ENCODE measurements around the gene SYNE2.
"Not testable (repeated sequence)": the region's sequence is repeated elsewhere in the genome, so short reads cannot be mapped to it uniquely, and the experiment has no call there.

Gene SYNE2

DNA sequence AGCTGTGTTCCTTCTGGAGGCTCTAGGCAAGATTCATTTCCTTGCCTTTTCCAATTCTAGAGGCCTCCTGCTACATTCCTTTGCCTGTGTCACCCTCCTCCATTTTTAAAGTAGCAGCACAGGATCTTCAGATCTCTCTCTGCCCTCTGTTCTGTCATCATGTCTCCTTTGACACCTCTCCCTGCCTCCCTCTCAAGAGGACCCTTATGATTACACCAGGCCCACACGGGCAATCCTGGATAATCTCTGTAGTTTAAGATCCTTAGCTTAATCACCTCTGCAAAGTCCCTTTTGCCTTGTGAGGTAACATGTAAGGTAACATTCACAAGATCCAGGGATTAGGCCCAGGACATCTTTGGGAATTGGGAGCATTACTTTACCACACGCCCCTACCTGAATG, 155.2 kb downstream of the SYNE2 start:
- no peak for DNase-seq (ENCODE audit: extremely low read depth in 1 of 2, low read depth in 1 of 2)

GRCh38 chr14:64012003-64012402, 159.2 kb downstream of the SYNE2 start:
- no peak for DNase-seq (ENCODE audit: extremely low read depth in 1 of 2, low read depth in 1 of 2)

- no peak for DNase-seq (ENCODE audit: extremely low read depth in 1 of 2, low read depth in 1 of 2)
These were observed 159.9 kb downstream of the SYNE2 start for GRCh38 chr14:64012720-64013119.

DNA sequence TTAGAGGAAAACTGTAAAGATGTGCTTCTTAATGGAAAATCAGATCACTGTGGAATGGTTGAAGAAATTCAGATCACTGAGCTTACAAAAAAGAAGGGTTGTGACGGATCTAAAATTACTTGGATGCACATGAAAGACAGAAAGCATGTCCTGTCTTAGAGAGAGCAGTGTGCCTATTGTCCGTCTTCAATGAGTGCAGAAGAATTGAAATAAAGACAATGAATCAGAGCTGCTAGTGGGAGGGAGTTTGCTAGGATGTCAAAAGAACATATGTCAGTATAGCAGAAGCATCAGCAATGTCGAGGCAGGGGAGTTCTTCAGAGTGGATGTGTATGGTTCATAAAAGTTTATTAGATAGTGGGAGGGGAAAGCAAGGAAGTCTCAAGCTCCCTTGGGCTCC, 172.7 kb downstream of the SYNE2 start:
- no peak for DNase-seq (ENCODE audit: extremely low read depth in 1 of 2, low read depth in 1 of 2)

DNA sequence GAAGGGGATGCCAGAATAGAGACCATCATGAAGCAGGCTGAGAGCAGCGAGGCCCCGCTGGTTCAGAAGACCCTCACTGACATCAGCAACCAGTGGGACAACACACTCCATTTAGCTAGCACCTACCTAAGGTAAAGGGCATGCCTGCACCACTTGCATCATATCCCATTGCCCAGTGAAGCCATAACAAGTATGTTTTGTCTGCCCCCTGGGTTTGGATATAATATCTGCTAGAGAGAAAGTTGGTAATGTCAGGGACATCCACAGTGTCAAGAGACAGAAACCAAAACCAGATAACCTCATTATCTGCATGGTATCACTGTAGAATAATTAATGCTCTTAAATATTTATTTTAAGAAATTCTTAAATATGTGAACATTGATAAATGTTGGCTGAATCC, 173.8 kb downstream of the SYNE2 start:
- DNase-seq (ENCODE audit: extremely low read depth in 1 of 2, low read depth in 1 of 2), result no peak

GRCh38 chr14:64035143-64035542, 182.3 kb downstream of the SYNE2 start:
- no peak for DNase-seq (ENCODE audit: extremely low read depth in 1 of 2, low read depth in 1 of 2)

- DNase-seq (ENCODE audit: extremely low read depth in 1 of 2, low read depth in 1 of 2), result not testable (repeated sequence)
These were observed 185.3 kb downstream of the SYNE2 start for GRCh38 chr14:64037869-64038745.

- no peak for DNase-seq (ENCODE audit: extremely low read depth in 1 of 2, low read depth in 1 of 2)
These were observed 186.2 kb downstream of the SYNE2 start for GRCh38 chr14:64038841-64039542.

DNA sequence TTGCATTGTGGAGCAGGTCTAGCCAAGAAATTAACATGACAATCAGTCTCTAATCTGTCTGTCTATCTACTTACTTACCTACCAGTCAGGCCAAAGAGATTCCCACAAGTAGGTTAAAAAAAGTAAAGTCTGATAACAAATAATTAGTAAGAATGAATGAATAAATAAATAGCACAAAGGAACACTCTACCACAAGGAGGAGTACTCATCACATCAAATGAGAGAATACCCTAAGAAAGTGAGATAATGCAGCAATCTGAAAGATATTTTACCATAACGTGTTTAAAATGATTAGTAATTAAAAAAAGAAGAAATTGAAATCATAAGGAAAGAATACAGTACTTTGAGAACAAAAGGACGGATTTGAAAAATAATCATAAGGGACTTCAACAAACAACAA, 187.2 kb downstream of the SYNE2 start:
- no peak for DNase-seq (ENCODE audit: extremely low read depth in 1 of 2, low read depth in 1 of 2)

DNA sequence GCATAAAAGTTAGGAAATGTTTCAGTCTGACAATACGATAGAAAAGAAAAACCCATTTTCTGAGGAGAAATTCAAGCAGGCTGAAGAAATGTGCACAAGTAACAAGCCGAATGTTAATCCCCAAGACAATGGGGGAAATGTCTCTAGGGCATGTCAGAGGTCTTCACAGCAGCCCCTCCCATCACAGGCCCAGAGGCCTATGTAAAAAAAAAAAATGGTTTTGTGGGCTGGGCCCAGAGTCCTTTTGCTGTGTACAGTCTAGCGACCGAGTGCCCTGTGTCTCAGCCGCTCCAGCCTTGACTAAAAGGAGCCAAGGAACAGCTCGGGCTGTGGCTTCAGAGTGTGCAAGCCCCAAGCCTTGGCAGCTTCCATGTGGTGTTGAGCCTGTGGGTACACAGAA, 190.5 kb downstream of the SYNE2 start:
- DNase-seq (ENCODE audit: extremely low read depth in 1 of 2, low read depth in 1 of 2), result not testable (repeated sequence)

GRCh38 chr14:64045091-64045490, 192.3 kb downstream of the SYNE2 start:
- DNase-seq (ENCODE audit: extremely low read depth in 1 of 2, low read depth in 1 of 2), result no peak

- no peak for DNase-seq (ENCODE audit: extremely low read depth in 1 of 2, low read depth in 1 of 2)
These were observed 197.0 kb downstream of the SYNE2 start for GRCh38 chr14:64049616-64050381.

DNA sequence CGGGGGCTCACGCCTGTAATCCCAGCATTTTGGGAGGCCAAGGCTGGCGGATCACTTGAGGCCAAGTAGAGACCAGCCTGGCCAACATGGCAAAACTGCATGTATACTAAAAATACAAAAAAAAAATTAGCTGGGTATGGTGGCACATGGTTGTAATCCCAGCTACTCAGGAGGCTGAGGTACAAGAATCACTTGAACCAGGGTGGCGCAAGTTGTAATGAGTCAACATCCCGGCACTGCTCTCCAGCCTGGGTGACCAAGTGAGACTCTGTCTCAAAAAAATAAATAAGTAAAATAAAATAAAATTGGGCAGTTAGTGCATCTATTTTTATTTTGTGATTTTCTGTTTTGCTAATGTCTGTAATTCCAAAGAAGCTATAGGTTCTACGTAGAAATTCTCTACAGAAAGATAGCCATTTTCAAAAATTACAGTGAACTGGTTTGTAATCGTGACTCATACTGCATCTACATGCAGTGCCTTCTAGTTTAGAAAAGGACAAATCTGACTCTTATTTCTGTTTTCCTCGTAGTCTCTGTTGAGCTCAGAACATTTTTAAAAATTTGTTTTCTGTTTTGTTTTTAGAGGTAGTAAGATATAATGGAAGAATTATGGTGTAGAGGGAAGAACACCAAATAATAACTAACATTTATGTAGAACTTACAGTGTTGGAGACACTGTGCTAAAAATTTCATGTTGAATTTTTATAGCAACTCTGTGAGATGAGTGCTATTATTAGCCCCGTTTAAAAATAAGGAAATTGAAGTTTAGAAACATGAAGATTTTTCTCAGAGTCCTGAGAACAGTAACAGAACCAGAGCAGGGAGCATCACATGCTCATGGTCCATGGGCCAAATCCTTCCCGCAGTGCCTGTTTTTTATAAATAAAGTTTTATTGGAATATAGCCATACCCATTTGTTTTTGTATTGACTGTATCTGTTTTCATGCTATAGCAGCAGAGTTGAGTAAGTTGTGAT, 201.2 kb downstream of the SYNE2 start:
- no peak for DNase-seq (ENCODE audit: extremely low read depth in 1 of 2, low read depth in 1 of 2)

DNA sequence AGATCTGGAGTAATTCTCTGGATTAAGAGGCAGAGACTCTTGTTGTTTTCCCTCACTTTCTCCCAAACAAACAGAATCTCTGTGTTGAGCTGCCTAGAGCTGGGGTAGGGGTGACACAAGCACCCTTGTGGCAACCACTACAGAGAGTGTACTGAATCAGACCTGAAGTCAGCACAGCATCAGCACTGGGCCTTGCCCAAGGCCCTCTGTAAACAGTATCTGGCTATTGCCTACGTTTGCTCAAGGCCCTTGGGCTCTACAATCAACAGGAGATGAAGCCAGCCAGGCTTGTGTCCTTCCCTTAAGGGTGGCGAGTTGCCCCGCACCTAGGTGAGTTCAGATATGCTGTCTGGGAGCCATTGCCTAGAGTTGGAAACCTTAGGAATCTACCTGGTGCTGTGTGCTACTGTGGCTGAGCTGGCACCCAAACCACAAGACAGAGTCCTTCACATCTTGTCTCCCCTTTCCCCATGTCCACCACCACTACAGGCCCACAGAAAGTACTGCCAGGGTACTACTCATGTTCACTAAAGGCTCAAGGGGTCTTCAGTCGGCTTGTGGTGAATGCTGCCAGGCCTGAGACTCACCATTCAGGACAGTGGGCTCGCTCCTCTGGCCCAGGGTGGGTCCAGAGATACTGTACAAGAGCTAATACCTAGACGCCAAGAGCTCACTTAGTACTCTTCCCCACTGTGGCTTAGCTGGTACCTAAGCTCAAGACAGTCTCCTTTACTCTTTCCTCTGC, 206.8 kb downstream of the SYNE2 start:
- no peak for DNase-seq (ENCODE audit: extremely low read depth in 1 of 2, low read depth in 1 of 2)

DNA sequence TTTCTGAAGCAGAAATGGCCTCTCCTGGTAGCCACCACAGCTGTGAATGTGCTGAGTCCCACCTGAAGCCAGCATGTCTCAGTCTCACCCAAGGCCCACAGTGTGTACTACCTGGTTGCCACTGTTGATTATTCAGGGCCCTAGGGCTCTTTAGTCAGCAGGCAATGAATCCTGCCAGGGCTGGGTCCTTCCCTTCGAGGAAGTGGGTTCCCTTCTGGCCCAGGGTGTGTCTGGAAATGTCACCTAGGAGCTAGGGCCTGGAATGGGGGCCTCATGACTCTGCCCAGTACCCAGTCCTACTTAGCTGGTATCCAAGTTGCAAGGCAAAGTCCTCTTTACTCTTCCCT, 207.4 kb downstream of the SYNE2 start:
- no peak for DNase-seq (ENCODE audit: extremely low read depth in 1 of 2, low read depth in 1 of 2)

DNA sequence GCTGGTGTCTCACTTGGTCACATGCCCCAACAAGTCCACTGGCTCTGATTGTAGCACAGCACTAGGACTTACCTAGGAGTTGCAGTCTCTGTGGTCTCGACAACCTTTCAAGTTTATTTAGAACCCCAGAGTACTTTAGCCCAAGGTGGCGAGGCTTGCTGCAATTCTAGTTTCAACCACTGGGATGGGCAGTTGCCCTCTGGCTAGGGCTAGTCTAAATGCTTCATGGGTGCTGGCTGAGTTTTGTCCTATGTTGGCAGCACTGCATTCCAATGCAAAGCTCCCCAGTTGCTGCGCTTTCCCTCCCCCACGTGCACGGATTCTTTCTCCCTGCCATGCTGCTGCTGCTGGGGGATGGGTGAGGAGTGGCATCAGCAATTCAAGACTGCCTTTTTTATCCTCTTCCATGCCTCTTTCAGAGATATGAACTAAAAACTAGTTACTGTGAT, 207.9 kb downstream of the SYNE2 start:
- DNase-seq (ENCODE audit: extremely low read depth in 1 of 2, low read depth in 1 of 2), result peak; percentile 3 to 5

DNA sequence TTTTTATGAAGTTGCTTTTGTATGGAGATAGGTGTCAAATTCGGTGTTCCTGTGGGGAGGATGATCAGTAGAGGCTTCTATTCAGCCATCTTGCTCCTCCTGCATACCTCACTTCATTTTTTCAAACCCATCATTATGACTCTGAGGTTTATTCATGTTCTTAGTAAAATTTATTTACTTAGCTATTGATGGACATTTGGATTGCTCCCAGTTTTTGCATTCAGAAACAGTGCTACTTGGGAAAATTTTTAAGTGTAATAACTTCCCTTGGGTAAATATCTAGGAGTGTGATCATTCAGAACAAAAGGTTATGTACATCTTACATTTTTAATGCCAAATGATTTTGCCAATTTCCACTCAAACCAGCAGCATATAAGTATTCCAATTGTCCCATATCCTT, 208.3 kb downstream of the SYNE2 start:
- DNase-seq (ENCODE audit: extremely low read depth in 1 of 2, low read depth in 1 of 2), result no peak

DNA sequence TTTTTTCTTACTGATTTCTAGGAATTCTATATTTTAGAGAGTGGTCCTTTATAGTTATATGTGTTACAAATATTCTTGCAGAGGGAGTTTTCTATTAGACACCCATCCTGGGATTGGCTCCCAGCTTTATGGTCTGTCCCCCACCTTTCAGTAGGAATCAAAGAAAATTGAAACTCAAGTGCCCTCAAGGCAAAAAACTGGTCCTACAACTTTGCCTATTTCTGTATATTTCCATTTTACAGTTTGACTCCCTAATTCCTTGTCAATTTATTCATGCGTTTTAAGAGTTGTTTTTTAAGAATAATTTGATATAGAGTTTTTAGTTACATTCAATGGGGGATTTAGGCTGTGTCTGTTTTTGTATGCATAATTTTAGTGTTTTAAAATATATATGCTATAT, 208.9 kb downstream of the SYNE2 start:
- DNase-seq (ENCODE audit: extremely low read depth in 1 of 2, low read depth in 1 of 2), result no peak

DNA sequence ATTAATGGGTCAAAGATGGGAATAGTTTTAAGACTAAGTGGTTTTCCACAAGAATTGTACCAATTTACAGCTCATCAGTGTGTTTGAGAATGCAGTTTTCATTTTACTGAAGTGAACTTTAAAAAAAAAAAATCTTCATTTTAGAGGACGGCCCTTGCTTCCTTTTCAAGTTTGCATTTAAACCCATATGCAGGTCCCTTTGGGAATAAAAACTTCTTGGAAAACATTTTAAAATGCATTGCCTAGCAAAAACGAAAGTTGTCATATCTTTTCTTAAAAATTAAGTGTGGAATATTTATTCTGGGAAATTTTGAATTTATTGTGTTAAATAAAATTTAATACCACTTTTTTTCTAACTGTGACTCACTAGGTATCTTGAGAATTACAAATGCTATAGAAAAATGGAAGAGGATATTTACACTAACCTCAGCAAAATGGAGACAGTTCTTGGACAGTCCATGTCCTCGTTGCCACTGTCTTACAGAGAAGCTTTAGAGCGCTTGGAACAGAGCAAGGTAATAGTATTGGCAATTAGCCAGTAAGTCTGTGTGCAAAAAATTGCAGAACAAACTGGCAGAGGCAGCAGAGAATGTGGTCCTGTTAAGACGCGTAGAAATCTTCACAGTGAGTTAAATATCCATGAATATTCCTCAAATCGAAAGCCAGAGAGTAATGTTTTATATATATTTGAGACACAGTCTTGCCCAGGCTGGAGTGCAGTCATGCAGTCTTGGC, 209.7 kb downstream of the SYNE2 start:
- no peak for DNase-seq (ENCODE audit: extremely low read depth in 1 of 2, low read depth in 1 of 2)
